Central memory CD8-positive, alpha-beta T cell (primary cell): ENCODE data around the gene BRINP3.

Experiments used
- ATAC-seq: fragments of 150-1000 bp; cut with Tn5 transposase; replicated peaks from 2 replicates; pipeline ENCODE4 v1.10.0; 2022; ENCODE audit warnings: mild to moderate bottlenecking, moderate FRiP score, moderate number of reproducible peaks; ENCODE audit not compliant: poor library complexity, severe bottlenecking; ENCODE audit errors: extremely low read depth
- DNase-seq, 2 donors: peaks; one replicate each; pipeline ENCODE4 v3.0.0; 2021; ENCODE audit warnings: low spot score in 2 of 2
- H3K27ac Mint-ChIP-seq: one replicate; pipeline ENCODE4 v1.8.0; 2022; ENCODE audit warnings: low read depth, mild to moderate bottlenecking, moderate library complexity, mixed read lengths
- H3K27me3 Mint-ChIP-seq: one replicate; pipeline ENCODE4 v1.8.0; 2022; ENCODE audit warnings: mixed read lengths
- H3K36me3 Mint-ChIP-seq: one replicate; pipeline ENCODE4 v1.8.0; 2022; ENCODE audit warnings: mild to moderate bottlenecking, moderate library complexity, mixed read lengths; ENCODE audit not compliant: insufficient read depth
- H3K4me1 Mint-ChIP-seq: one replicate; pipeline ENCODE4 v1.8.0; 2022; ENCODE audit warnings: mixed read lengths
- H3K4me3 Mint-ChIP-seq: one replicate; pipeline ENCODE4 v1.8.0; 2022; ENCODE audit warnings: mild to moderate bottlenecking, moderate library complexity, mixed read lengths
- H3K9me3 Mint-ChIP-seq: one replicate; pipeline ENCODE4 v1.8.0; 2022; ENCODE audit warnings: mixed read lengths

BRINP3 gene

GRCh38 chr1:190277107-190277506 lies 200.6 kb downstream of the BRINP3 start:
- peaks cover 1% of the 10 kb centered on the region for H3K36me3 Mint-ChIP-seq
- no peaks in the 10 kb centered on the region for H3K27me3 Mint-ChIP-seq
- H3K9me3 Mint-ChIP-seq, result peaks cover 11% of the 10 kb centered on the region
- no peak overlapping the region for H3K4me3 Mint-ChIP-seq
- H3K27ac Mint-ChIP-seq, result no peak overlapping the region
- H3K4me1 Mint-ChIP-seq, result no peaks in the 10 kb centered on the region
- ATAC-seq (no peak), DNase-seq (no peak)

GRCh38 chr1:190274721-190275120 lies 202.9 kb downstream of the BRINP3 start:
- Mint-ChIP-seq H3K4me1 (no peaks in the 10 kb centered on the region), H3K36me3 (no peaks in the 10 kb centered on the region), H3K27ac (no peak overlapping the region), H3K4me3 (no peak overlapping the region), H3K27me3 (no peaks in the 10 kb centered on the region), H3K9me3 (peaks cover 5% of the 10 kb centered on the region)
- DNase-seq (no peak), ATAC-seq (no peak)

DNA sequence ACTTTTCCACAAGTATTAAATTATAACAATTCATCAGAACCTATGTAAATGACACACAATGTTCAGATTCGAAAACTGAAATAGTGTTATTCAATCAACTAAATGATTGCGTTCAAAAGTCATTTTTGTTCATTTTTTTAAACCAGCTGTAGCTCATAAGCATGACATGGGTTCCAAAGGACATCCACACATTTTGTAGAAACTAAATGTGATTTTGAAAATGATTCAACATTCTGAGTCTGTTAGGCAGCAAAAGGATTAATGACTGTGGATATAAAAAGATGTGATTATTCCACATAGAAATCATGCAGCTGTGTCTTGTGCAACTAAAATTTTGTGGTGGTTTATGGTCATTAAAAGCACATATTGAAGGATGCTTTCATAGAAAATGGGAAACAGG lies 204.5 kb downstream of the BRINP3 start:
- no peaks in the 10 kb centered on the region for H3K9me3 Mint-ChIP-seq
- H3K4me3 Mint-ChIP-seq, result no peak overlapping the region
- no peak for DNase-seq
- ATAC-seq, result no peak
- no peaks in the 10 kb centered on the region for H3K36me3 Mint-ChIP-seq
- no peak overlapping the region for H3K27ac Mint-ChIP-seq
- H3K4me1 Mint-ChIP-seq, result no peaks in the 10 kb centered on the region
- no peaks in the 10 kb centered on the region for H3K27me3 Mint-ChIP-seq

DNA sequence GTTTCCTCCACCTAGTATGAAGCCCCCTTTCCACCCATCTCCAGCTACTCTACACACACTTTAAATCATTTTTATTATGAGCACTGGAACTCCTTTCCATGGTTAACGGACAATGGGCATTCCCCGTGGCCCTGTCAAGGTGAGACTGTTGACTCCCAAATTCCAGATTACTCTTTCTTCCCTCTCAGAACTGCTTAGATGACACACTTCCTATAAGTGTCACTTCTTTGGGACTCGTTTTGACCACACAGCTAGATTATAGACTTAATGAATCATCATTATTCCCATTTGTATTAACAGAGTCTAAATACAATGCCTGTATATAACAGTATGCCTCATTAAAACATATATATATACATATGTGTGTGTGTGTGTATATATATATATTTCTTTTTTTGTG lies 215.1 kb downstream of the BRINP3 start:
- H3K4me3 Mint-ChIP-seq, result no peak overlapping the region
- no peaks in the 10 kb centered on the region for H3K27me3 Mint-ChIP-seq
- ATAC-seq, result no peak
- H3K36me3 Mint-ChIP-seq, result no peaks in the 10 kb centered on the region
- H3K4me1 Mint-ChIP-seq, result no peaks in the 10 kb centered on the region
- H3K9me3 Mint-ChIP-seq, result peaks cover 14% of the 10 kb centered on the region
- DNase-seq, result no peak
- no peak overlapping the region for H3K27ac Mint-ChIP-seq

DNA sequence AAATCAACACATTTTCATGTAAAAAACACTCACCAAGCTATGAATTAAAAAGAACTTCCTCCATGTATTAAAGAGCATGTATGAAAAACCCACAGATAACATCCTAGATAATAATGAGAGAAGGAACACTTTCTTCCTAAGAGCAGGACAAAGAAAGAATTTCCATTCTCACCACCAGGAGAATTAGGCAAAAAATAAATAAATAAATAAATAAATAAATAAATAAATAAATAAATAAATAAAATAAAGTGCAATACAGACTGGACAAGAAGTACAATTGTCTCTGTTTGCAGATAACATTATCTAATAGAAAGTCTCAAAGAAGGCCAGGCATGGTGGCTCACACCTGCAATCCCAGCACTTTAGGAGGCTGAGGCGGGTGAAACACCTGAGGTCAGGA lies 218.2 kb downstream of the BRINP3 start:
- ATAC-seq, result no peak
- no peak for DNase-seq
- Mint-ChIP-seq H3K4me1 (no peaks in the 10 kb centered on the region), H3K27me3 (no peaks in the 10 kb centered on the region), H3K4me3 (no peak overlapping the region), H3K9me3 (peaks cover 36% of the 10 kb centered on the region), H3K36me3 (no peaks in the 10 kb centered on the region), H3K27ac (no peak overlapping the region)

GRCh38 chr1:190258003-190258402 lies 219.7 kb downstream of the BRINP3 start:
- DNase-seq (no peak), ATAC-seq (no peak)
- Mint-ChIP-seq H3K9me3 (peaks cover 37% of the 10 kb centered on the region), H3K27ac (no peak overlapping the region), H3K4me1 (no peaks in the 10 kb centered on the region), H3K36me3 (no peaks in the 10 kb centered on the region), H3K4me3 (no peak overlapping the region), H3K27me3 (no peaks in the 10 kb centered on the region)

DNA sequence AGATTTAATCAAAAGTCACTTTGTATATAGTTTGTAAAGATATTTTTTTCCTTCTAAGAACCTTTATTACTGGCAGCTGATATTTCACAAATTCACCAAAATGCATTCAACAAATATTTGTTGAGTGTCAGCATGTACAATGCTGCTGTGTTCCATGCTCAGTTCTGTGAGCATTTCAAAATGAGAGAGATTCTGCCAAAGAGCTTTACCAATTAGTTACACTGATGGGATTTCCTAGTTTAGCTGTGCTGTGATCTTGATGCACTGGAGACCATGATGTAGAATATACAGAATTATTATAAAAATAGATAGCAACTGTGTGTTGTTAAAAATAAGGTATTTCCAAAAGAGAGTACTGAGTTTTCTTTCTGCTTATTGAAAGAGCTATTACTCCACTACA lies 225.6 kb downstream of the BRINP3 start:
- H3K9me3 Mint-ChIP-seq, result peaks cover 29% of the 10 kb centered on the region
- no peak overlapping the region for H3K4me3 Mint-ChIP-seq
- H3K27me3 Mint-ChIP-seq, result no peaks in the 10 kb centered on the region
- no peak overlapping the region for H3K27ac Mint-ChIP-seq
- no peaks in the 10 kb centered on the region for H3K36me3 Mint-ChIP-seq
- H3K4me1 Mint-ChIP-seq, result no peaks in the 10 kb centered on the region
- DNase-seq (no peak), ATAC-seq (no peak)

DNA sequence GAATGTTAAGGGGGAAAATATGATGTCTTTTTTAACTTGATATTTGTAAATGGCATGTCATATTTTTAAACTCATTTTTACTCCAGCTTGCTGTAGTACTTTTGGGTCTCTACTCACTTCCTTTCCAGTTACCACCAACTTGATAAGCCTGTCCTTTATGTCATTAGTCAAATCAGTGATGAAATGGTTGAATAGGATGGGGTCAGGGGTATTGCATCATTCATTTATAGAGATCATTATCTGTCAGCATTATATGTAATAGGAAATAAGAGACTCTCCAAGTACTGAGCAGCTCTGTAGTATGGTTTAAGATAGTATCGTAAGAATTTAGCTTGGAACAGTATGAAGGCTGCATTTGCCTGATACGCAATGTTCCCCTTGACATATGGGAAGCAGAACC lies 227.3 kb downstream of the BRINP3 start:
- no peak for DNase-seq
- no peaks in the 10 kb centered on the region for H3K4me1 Mint-ChIP-seq
- no peaks in the 10 kb centered on the region for H3K27me3 Mint-ChIP-seq
- no peaks in the 10 kb centered on the region for H3K36me3 Mint-ChIP-seq
- ATAC-seq, result no peak
- H3K27ac Mint-ChIP-seq, result no peak overlapping the region
- H3K4me3 Mint-ChIP-seq, result no peak overlapping the region
- peaks cover 13% of the 10 kb centered on the region for H3K9me3 Mint-ChIP-seq

DNA sequence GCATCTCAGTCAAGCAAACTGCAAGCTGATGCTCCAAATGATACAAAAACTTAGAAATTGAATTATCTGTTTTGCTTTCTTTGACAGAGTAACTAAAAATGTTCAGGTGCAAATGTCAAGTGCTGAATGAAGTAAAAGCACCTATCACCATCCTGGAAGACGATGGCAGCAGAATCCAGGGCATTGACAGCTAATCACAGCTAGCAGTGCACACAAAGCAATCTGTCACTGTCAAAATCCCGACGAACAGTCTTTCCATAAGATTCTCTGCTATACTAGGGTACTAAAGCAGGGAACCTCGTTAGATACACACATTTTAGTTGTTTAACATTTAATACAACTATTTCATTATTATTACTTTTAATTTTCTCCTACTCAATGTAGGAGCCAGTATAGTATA lies 233.3 kb downstream of the BRINP3 start:
- Mint-ChIP-seq H3K27ac (no peak overlapping the region), H3K36me3 (no peaks in the 10 kb centered on the region)
- ATAC-seq, result no peak

GRCh38 chr1:190243056-190243455 lies 234.6 kb downstream of the BRINP3 start:
- no peak overlapping the region for H3K27ac Mint-ChIP-seq
- H3K9me3 Mint-ChIP-seq, result peaks cover 6% of the 10 kb centered on the region
- ATAC-seq (no peak), DNase-seq (no peak)
- no peak overlapping the region for H3K4me3 Mint-ChIP-seq
- no peaks in the 10 kb centered on the region for H3K36me3 Mint-ChIP-seq
- H3K27me3 Mint-ChIP-seq, result no peaks in the 10 kb centered on the region
- H3K4me1 Mint-ChIP-seq, result no peaks in the 10 kb centered on the region

More for the DNA sequence above, 233.3 kb downstream of the BRINP3 start:
- DNase-seq, result no peak
- peaks cover 6% of the 10 kb centered on the region for H3K9me3 Mint-ChIP-seq
- no peaks in the 10 kb centered on the region for H3K4me1 Mint-ChIP-seq
- no peak overlapping the region for H3K4me3 Mint-ChIP-seq
- no peaks in the 10 kb centered on the region for H3K27me3 Mint-ChIP-seq

- DNase-seq (no peak), ATAC-seq (no peak)
- Mint-ChIP-seq H3K27me3 (no peaks in the 10 kb centered on the region), H3K4me3 (no peak overlapping the region), H3K36me3 (peaks cover 3% of the 10 kb centered on the region), H3K4me1 (no peaks in the 10 kb centered on the region), H3K27ac (no peak overlapping the region), H3K9me3 (peaks cover 45% of the 10 kb centered on the region)
Observed at GRCh38 chr1:190226006-190226405, 251.7 kb downstream of the BRINP3 start.

- peaks cover 11% of the 10 kb centered on the region for H3K9me3 Mint-ChIP-seq
- DNase-seq (no peak), ATAC-seq (no peak)
- H3K27me3 Mint-ChIP-seq, result no peaks in the 10 kb centered on the region
- no peaks in the 10 kb centered on the region for H3K36me3 Mint-ChIP-seq
- no peak overlapping the region for H3K4me3 Mint-ChIP-seq
- no peaks in the 10 kb centered on the region for H3K4me1 Mint-ChIP-seq
- no peak overlapping the region for H3K27ac Mint-ChIP-seq
Observed at GRCh38 chr1:190212450-190212849, 265.2 kb downstream of the BRINP3 start.

DNA sequence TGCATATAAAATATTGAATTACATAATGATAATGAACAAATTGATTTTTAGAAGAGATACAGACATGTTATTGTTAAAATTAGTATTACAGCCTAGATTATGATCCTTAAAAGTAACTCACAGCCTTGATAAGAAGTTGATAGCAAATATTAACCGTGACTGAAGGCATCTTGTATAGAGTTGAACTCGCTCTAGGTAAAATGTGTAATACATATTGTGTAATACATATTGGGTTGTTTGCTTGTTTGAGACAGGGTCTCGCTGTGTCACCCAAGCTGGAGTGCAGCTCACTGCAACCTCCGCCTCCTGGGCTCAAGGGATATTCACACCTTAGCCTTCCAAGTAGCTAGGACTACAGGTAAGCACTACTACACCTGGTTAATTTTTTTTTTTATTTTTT lies 269.9 kb downstream of the BRINP3 start:
- DNase-seq (no peak), ATAC-seq (no peak)
- no peaks in the 10 kb centered on the region for H3K27me3 Mint-ChIP-seq
- no peaks in the 10 kb centered on the region for H3K36me3 Mint-ChIP-seq
- H3K9me3 Mint-ChIP-seq, result peaks cover 5% of the 10 kb centered on the region
- H3K27ac Mint-ChIP-seq, result no peak overlapping the region
- no peak overlapping the region for H3K4me3 Mint-ChIP-seq
- H3K4me1 Mint-ChIP-seq, result no peaks in the 10 kb centered on the region

DNA sequence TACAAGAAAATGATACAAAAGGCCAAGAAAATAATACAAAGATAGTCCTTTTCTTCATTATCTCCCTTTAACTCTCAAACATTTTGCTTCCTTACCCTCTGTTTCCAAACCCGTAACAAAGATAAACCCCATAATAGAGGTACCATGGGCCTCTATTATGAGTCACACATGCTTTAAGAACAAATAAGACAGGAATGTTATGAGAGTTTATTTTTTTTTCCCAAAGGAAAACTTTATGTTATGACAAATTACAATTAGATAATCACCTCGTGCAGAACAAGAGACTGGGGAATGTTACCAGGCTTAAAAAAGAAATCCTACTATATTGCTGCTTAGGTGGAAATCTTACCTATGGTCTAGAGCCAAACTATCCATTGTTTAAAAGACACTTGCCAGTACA lies 272.0 kb downstream of the BRINP3 start:
- Mint-ChIP-seq H3K9me3 (peaks cover 15% of the 10 kb centered on the region), H3K27ac (no peak overlapping the region), H3K36me3 (no peaks in the 10 kb centered on the region), H3K4me3 (no peak overlapping the region), H3K27me3 (no peaks in the 10 kb centered on the region), H3K4me1 (no peaks in the 10 kb centered on the region)
- DNase-seq (no peak), ATAC-seq (no peak)
